Naive thymus-derived CD4-positive, alpha-beta T cell (primary cell): ENCODE data around the gene CAPRIN2. TPM values are rescaled to one million over a fixed set of nuclear protein-coding genes. Genes with fewer than 3 reads are reported as not detected.

Source experiments
- ATAC-seq: fragments of 150-1000 bp; cut with Tn5 transposase; 2 replicates; pipeline ENCODE4 v1.10.0; 2021; ENCODE audit warnings: mild to moderate bottlenecking, moderate library complexity
- CTCF ChIA-PET: fragments of 350-600 bp; sonication (Branson Sonifier 250); formaldehyde crosslinking; loops from one replicate; lab custom pipeline; 2021; ENCODE audit warnings: antibody characterized with exemption; lab: Charles Lee
- POLR2A ChIA-PET: fragments of 350-600 bp; sonication (Branson Sonifier 250); formaldehyde crosslinking; loops from one replicate; lab custom pipeline; 2021; ENCODE audit warnings: antibody characterized with exemption, inconsistent platforms; lab: Charles Lee
- DNase-seq, 9 donors: peaks; one replicate each; pipeline versions ENCODE4 v3.0.0 to v3.0.0-alpha.2; 2020 to 2022; ENCODE audit warnings: mixed read lengths in 1 of 9
- H3K27ac ChIP-seq: one replicate; pipeline ENCODE4 v1.7.0; 2013; ENCODE audit warnings: mild to moderate bottlenecking, low read depth, low read length, moderate library complexity
- H3K27me3 ChIP-seq, 2 donors: one replicate each; pipeline ENCODE4 v1.7.0; 2013; ENCODE audit warnings: low read length in 2 of 2, mild to moderate bottlenecking in 2 of 2, moderate library complexity in 2 of 2; ENCODE audit not compliant: control insufficient read depth in 2 of 2, insufficient read depth in 2 of 2
- H3K36me3 ChIP-seq, 3 experiments: 1 replicate in 2 of 3; 2 replicates in 1 of 3; pipeline ENCODE4 v1.7.0; 2013; ENCODE audit warnings: low read length in 3 of 3, mild to moderate bottlenecking in 3 of 3, moderate library complexity in 1 of 3; ENCODE audit not compliant: insufficient read depth in 3 of 3, control insufficient read depth in 2 of 3
- H3K4me1 ChIP-seq, 2 donors: one replicate each; pipeline ENCODE4 v1.7.0; 2013; ENCODE audit warnings: low read length in 2 of 2, mild to moderate bottlenecking in 2 of 2, moderate library complexity in 1 of 2; ENCODE audit not compliant: control insufficient read depth in 2 of 2, insufficient read depth in 2 of 2
- H3K4me3 ChIP-seq: 2 replicates; pipeline ENCODE4 v1.7.0; 2013; ENCODE audit warnings: mild to moderate bottlenecking, low read length
- H3K9me3 ChIP-seq, 3 experiments: 1 replicate in 2 of 3; 2 replicates in 1 of 3; pipeline ENCODE4 v1.7.0; 2013; ENCODE audit warnings: low read length in 3 of 3; ENCODE audit not compliant: control insufficient read depth in 2 of 3
- H3K27ac Mint-ChIP-seq, 9 donors: one replicate each; pipeline ENCODE4 v1.8.0; 2020 to 2022; ENCODE audit warnings: mixed read lengths in 9 of 9, mild to moderate bottlenecking in 8 of 9, moderate library complexity in 5 of 9, inconsistent platforms in 2 of 9
- H3K27me3 Mint-ChIP-seq, 5 donors: one replicate each; pipeline ENCODE4 v1.8.0; 2021 to 2022; ENCODE audit warnings: mixed read lengths in 5 of 5, mild to moderate bottlenecking in 1 of 5
- H3K36me3 Mint-ChIP-seq, 5 donors: one replicate each; pipeline ENCODE4 v1.8.0; 2020 to 2022; ENCODE audit warnings: mixed read lengths in 5 of 5, mild to moderate bottlenecking in 3 of 5, inconsistent platforms in 1 of 5
- H3K4me1 Mint-ChIP-seq, 7 donors: one replicate each; pipeline ENCODE4 v1.8.0; 2020 to 2022; ENCODE audit warnings: mixed read lengths in 7 of 7, mild to moderate bottlenecking in 3 of 7, inconsistent platforms in 1 of 7
- H3K4me3 Mint-ChIP-seq, 10 donors: one replicate each; pipeline ENCODE4 v1.8.0; 2020 to 2022; ENCODE audit warnings: mild to moderate bottlenecking in 10 of 10, mixed read lengths in 10 of 10, moderate library complexity in 6 of 10, inconsistent platforms in 2 of 10
- H3K9me3 Mint-ChIP-seq, 11 donors: one replicate each; pipeline ENCODE4 v1.8.0; 2020 to 2022; ENCODE audit warnings: mixed read lengths in 11 of 11, mild to moderate bottlenecking in 4 of 11, inconsistent platforms in 1 of 11, moderate library complexity in 1 of 11
- intact Hi-C, 2 donors: fragments of 100-400 bp; cut with micrococcal nuclease; formaldehyde crosslinking; loops; one replicate each; pipeline ENCODE4 v1.15.1; 2023
- polyA plus RNA-seq, 2 donors: library from polyadenylated mRNA; unstranded; fragments of 300-500 nt; fragmentation: Illumina TruSeq; gene quantifications; one replicate each; pipeline ENCODE4 v1.2.3, GENCODE V29; 2021
- total RNA-seq, 6 experiments: library from RNA in 5 of 6; stranded (reverse) in 5 of 6; gene quantifications; 1 replicate in 5 of 6; 2 replicates in 1 of 6; pipeline ENCODE4 v1.2.3 and lab custom pipeline; 2021 to 2026

CAPRIN2 gene
- total and polyA plus RNA-seq, 7 experiments from 2014 or later, result 6.5 to 50.1 (median 26.4) TPM

GRCh38 chr12:30784508-30784907, 29.8 kb upstream of the CAPRIN2 start:
- H3K4me3 Mint-ChIP-seq, result no peak overlapping the region
- H3K9me3 Mint-ChIP-seq, result no peaks in the 10 kb centered on the region
- Histone ChIP-seq H3K9me3 (no peaks in the 10 kb centered on the region), H3K4me3 (no peak overlapping the region), H3K27ac (no peak overlapping the region), H3K36me3 (no peaks in the 10 kb centered on the region), H3K27me3 (no peaks in the 10 kb centered on the region), H3K4me1 (no peaks in the 10 kb centered on the region)
- H3K4me1 Mint-ChIP-seq, result no peaks in the 10 kb centered on the region
- peaks cover 17 to 30% (median 27%) of the 10 kb centered on the region in 5 donors for H3K27me3 Mint-ChIP-seq
- intact Hi-C loops, result no loop called here
- ATAC-seq (no peak), DNase-seq (no peak)
- peaks cover 0 to 5% (median 0%) of the 10 kb centered on the region in 5 donors for H3K36me3 Mint-ChIP-seq
- POLR2A ChIA-PET, result no interaction called here
- CTCF ChIA-PET, result interaction anchor here (0.8 kb wide), 1 partner anchor 16 kb away, joined by 3 read pairs; no protein-coding TSS in a partner anchor
- H3K27ac Mint-ChIP-seq, result no peak overlapping the region

- no peaks in the 10 kb centered on the region for H3K27me3 ChIP-seq
- DNase-seq (no peak), ATAC-seq (no peak)
- H3K27ac ChIP-seq, result no peak overlapping the region
- ChIA-PET POLR2A (no interaction called here), CTCF (interaction anchor here (0.8 kb wide), 1 partner anchor 16 kb away, joined by 3 read pairs; no protein-coding TSS in a partner anchor)
- H3K4me1 ChIP-seq, result no peaks in the 10 kb centered on the region
- H3K9me3 Mint-ChIP-seq, result no peaks in the 10 kb centered on the region
- no peak overlapping the region for H3K4me3 ChIP-seq
- peaks cover 0 to 5% (median 0%) of the 10 kb centered on the region in 5 donors for H3K36me3 Mint-ChIP-seq
- no peak overlapping the region for H3K27ac Mint-ChIP-seq
- H3K36me3 ChIP-seq, result no peaks in the 10 kb centered on the region
- H3K27me3 Mint-ChIP-seq, result peaks cover 17 to 30% (median 26%) of the 10 kb centered on the region in 5 donors
- intact Hi-C loops, result no loop called here
- H3K4me3 Mint-ChIP-seq, result no peak overlapping the region
- H3K4me1 Mint-ChIP-seq, result no peaks in the 10 kb centered on the region
- no peaks in the 10 kb centered on the region for H3K9me3 ChIP-seq
Observed at GRCh38 chr12:30783946-30784345, 29.2 kb upstream of the CAPRIN2 start.

- H3K9me3 Mint-ChIP-seq, result peaks cover 0 to 1% (median 0%) of the 10 kb centered on the region in 11 donors
- H3K27me3 ChIP-seq, result no peaks in the 10 kb centered on the region
- ChIA-PET CTCF (no interaction called here), POLR2A (no interaction called here)
- no peaks in the 10 kb centered on the region for H3K36me3 ChIP-seq
- no peak overlapping the region for H3K4me3 Mint-ChIP-seq
- peaks cover 0 to 5% (median 0%) of the 10 kb centered on the region in 5 donors for H3K36me3 Mint-ChIP-seq
- peaks cover 17 to 39% (median 26%) of the 10 kb centered on the region in 5 donors for H3K27me3 Mint-ChIP-seq
- H3K4me1 ChIP-seq, result no peaks in the 10 kb centered on the region
- intact Hi-C loops, result no loop called here
- H3K4me3 ChIP-seq, result no peak overlapping the region
- no peak for DNase-seq
- H3K9me3 ChIP-seq, result no peaks in the 10 kb centered on the region
- H3K27ac Mint-ChIP-seq, result peak overlapping the region in 1 of 9 donors; percentile 13
- ATAC-seq, result no peak
- no peaks in the 10 kb centered on the region for H3K4me1 Mint-ChIP-seq
- H3K27ac ChIP-seq, result no peak overlapping the region
Observed at GRCh38 chr12:30782316-30783173, 27.8 kb upstream of the CAPRIN2 start.

GRCh38 chr12:30779578-30779977, 24.8 kb upstream of the CAPRIN2 start:
- POLR2A ChIA-PET, result no interaction called here
- H3K4me3 Mint-ChIP-seq, result no peak overlapping the region
- DNase-seq (no peak), ATAC-seq (no peak)
- no peaks in the 10 kb centered on the region for H3K4me1 Mint-ChIP-seq
- Histone ChIP-seq H3K4me1 (no peaks in the 10 kb centered on the region), H3K9me3 (no peaks in the 10 kb centered on the region), H3K27me3 (no peaks in the 10 kb centered on the region), H3K36me3 (no peaks in the 10 kb centered on the region), H3K27ac (no peak overlapping the region), H3K4me3 (no peak overlapping the region)
- H3K36me3 Mint-ChIP-seq, result peaks cover 0 to 5% (median 0%) of the 10 kb centered on the region in 5 donors
- no peak overlapping the region for H3K27ac Mint-ChIP-seq
- intact Hi-C loops, result no loop called here
- H3K9me3 Mint-ChIP-seq, result peaks cover 0 to 16% (median 0%) of the 10 kb centered on the region in 11 donors
- peaks cover 7 to 23% (median 14%) of the 10 kb centered on the region in 5 donors for H3K27me3 Mint-ChIP-seq
- CTCF ChIA-PET, result interaction anchor here (0.6 kb wide), 1 partner anchor 84 kb away, joined by 4 read pairs; the partner anchor contains the start of gene IPO8

GRCh38 chr12:30779178-30779577, 24.4 kb upstream of the CAPRIN2 start:
- H3K9me3 ChIP-seq, result no peaks in the 10 kb centered on the region
- CTCF ChIA-PET, result interaction anchor here (0.6 kb wide), 1 partner anchor 83 kb away, joined by 4 read pairs; the partner anchor contains the start of gene IPO8

GRCh38 chr12:30774599-30774998, 19.8 kb upstream of the CAPRIN2 start:
- no peaks in the 10 kb centered on the region for H3K4me1 ChIP-seq
- H3K27me3 ChIP-seq, result no peaks in the 10 kb centered on the region
- H3K4me1 Mint-ChIP-seq, result no peaks in the 10 kb centered on the region
- no peak overlapping the region for H3K27ac ChIP-seq
- CTCF ChIA-PET, result no interaction called here
- peaks cover 0 to 16% (median 3%) of the 10 kb centered on the region in 11 donors for H3K9me3 Mint-ChIP-seq
- DNase-seq (no peak), ATAC-seq (no peak)
- H3K4me3 ChIP-seq, result no peak overlapping the region
- H3K36me3 ChIP-seq, result no peaks in the 10 kb centered on the region
- H3K9me3 ChIP-seq, result no peaks in the 10 kb centered on the region
- intact Hi-C loops, result no loop called here
- peaks cover 0 to 30% (median 13%) of the 10 kb centered on the region in 5 donors for H3K27me3 Mint-ChIP-seq
- no peak overlapping the region for H3K4me3 Mint-ChIP-seq
- H3K36me3 Mint-ChIP-seq, result no peaks in the 10 kb centered on the region
- POLR2A ChIA-PET, result no interaction called here
- no peak overlapping the region for H3K27ac Mint-ChIP-seq

More at GRCh38 chr12:30779178-30779577, 24.4 kb upstream of the CAPRIN2 start:
- Mint-ChIP-seq H3K36me3 (peaks cover 0 to under 1% (median 0%) of the 10 kb centered on the region in 5 donors), H3K27ac (no peak overlapping the region), H3K27me3 (peaks cover 3 to 19% (median 10%) of the 10 kb centered on the region in 5 donors), H3K4me3 (no peak overlapping the region), H3K9me3 (peaks cover 0 to 16% (median 0%) of the 10 kb centered on the region in 11 donors), H3K4me1 (no peaks in the 10 kb centered on the region)
- Histone ChIP-seq H3K27me3 (no peaks in the 10 kb centered on the region), H3K4me3 (no peak overlapping the region), H3K27ac (no peak overlapping the region), H3K4me1 (no peaks in the 10 kb centered on the region), H3K36me3 (no peaks in the 10 kb centered on the region)
- intact Hi-C loops, result no loop called here
- DNase-seq (no peak), ATAC-seq (no peak)
- POLR2A ChIA-PET, result no interaction called here
